Measurements from ENCODE around the gene CLEC7A.

CLEC7A gene

GRCh38 chr12:10088955-10089900, 40.8 kb downstream of the CLEC7A start:
- no peak for DNase-seq

- no peak for DNase-seq
Measured at GRCh38 chr12:10088031-10088430, 42.0 kb downstream of the CLEC7A start.

- no peak for DNase-seq
Measured at GRCh38 chr12:10086387-10086786, 43.6 kb downstream of the CLEC7A start.

- no peak for DNase-seq
Measured at GRCh38 chr12:10084733-10085132, 45.3 kb downstream of the CLEC7A start.

- no peak for DNase-seq
Measured at GRCh38 chr12:10082117-10082874, 47.7 kb downstream of the CLEC7A start.

GRCh38 chr12:10075451-10075850, 54.5 kb downstream of the CLEC7A start:
- DNase-seq, result no peak

- DNase-seq, result no peak
Measured at GRCh38 chr12:10073261-10073660, 56.7 kb downstream of the CLEC7A start.

GRCh38 chr12:10072131-10072530, 57.9 kb downstream of the CLEC7A start:
- no peak for DNase-seq

- no peak for DNase-seq
Measured at GRCh38 chr12:10070380-10070779, 59.6 kb downstream of the CLEC7A start.

GRCh38 chr12:10069976-10070375, 60.0 kb downstream of the CLEC7A start:
- no peak for DNase-seq

- DNase-seq, result no peak
Measured at GRCh38 chr12:10069099-10069498, 60.9 kb downstream of the CLEC7A start.

GRCh38 chr12:10068644-10069043, 61.4 kb downstream of the CLEC7A start:
- no peak for DNase-seq

- no peak for DNase-seq
Measured at GRCh38 chr12:10067942-10068341, 62.1 kb downstream of the CLEC7A start.

GRCh38 chr12:10067264-10067663, 62.7 kb downstream of the CLEC7A start:
- no peak for DNase-seq
